HG03280 (cell line): Measurements from ENCODE around the gene POC1A.
"Not testable (repeated sequence)": the region's sequence is repeated elsewhere in the genome, so short reads cannot be mapped to it uniquely, and the experiment has no call there.

Source experiments
- ATAC-seq: cut with Tn5 transposase; IDR thresholded peaks from one replicate; pipeline ENCODE4 v1.9.1; 2021; ENCODE audit warnings: mild to moderate bottlenecking, moderate library complexity; ENCODE audit not compliant: unreplicated experiment

Gene POC1A

GRCh38 chr3:52054661-52055511 lies 99.3 kb downstream of the POC1A start:
- no peak for ATAC-seq

- no peak for ATAC-seq
Measured at GRCh38 chr3:52053307-52054304, 100.6 kb downstream of the POC1A start.

GRCh38 chr3:52052831-52053306 lies 101.4 kb downstream of the POC1A start:
- ATAC-seq = no peak

- ATAC-seq = no peak
Measured at GRCh38 chr3:52051444-52051843, 102.8 kb downstream of the POC1A start.

- ATAC-seq = no peak
Measured at GRCh38 chr3:52050571-52050970, 103.7 kb downstream of the POC1A start.

- no peak for ATAC-seq
Measured at GRCh38 chr3:52049503-52049902, 104.7 kb downstream of the POC1A start.

- no peak for ATAC-seq
Measured at GRCh38 chr3:52047295-52047960, 106.8 kb downstream of the POC1A start.

GRCh38 chr3:52046902-52047239 lies 107.4 kb downstream of the POC1A start:
- ATAC-seq = no peak

- ATAC-seq = no peak
Measured at GRCh38 chr3:52046186-52046901, 107.9 kb downstream of the POC1A start.

- ATAC-seq = no peak
Measured at GRCh38 chr3:52044869-52045619, 109.2 kb downstream of the POC1A start.

- ATAC-seq = no peak
Measured at GRCh38 chr3:52043750-52044149, 110.5 kb downstream of the POC1A start.

- not testable (repeated sequence) for ATAC-seq
Measured at GRCh38 chr3:52043039-52043438, 111.2 kb downstream of the POC1A start.

GRCh38 chr3:52041118-52041731 lies 113.0 kb downstream of the POC1A start:
- ATAC-seq = no peak

- ATAC-seq = no peak
Measured at GRCh38 chr3:52040600-52040999, 113.6 kb downstream of the POC1A start.

GRCh38 chr3:52039846-52040245 lies 114.4 kb downstream of the POC1A start:
- no peak for ATAC-seq

GRCh38 chr3:52039426-52039825 lies 114.8 kb downstream of the POC1A start:
- no peak for ATAC-seq

GRCh38 chr3:52038227-52038626 lies 116.0 kb downstream of the POC1A start:
- ATAC-seq = no peak

GRCh38 chr3:52037291-52037690 lies 116.9 kb downstream of the POC1A start:
- no peak for ATAC-seq

- ATAC-seq = no peak
Measured at GRCh38 chr3:52036829-52037228, 117.4 kb downstream of the POC1A start.
